AG04450 (cell line): ENCODE data around the gene LRRIQ4. TPM values are rescaled to one million over a fixed set of nuclear protein-coding genes. Genes with fewer than 3 reads are reported as not detected.
A peak's percentile ranks its signal among the peaks of the same experiment; 100 is the strongest.

ENCODE experiments used
- CTCF ChIA-PET: fragments of 300-600, 350-600 bp; formaldehyde crosslinking; extraction: SDS; loops from one replicate; lab custom pipeline; 2022; ENCODE audit warnings: antibody characterized with exemption, inconsistent platforms; lab: Charles Lee
- POLR2A ChIA-PET: fragments of 350-600 bp; formaldehyde crosslinking; extraction: SDS; loops from one replicate; lab custom pipeline; 2021; ENCODE audit warnings: antibody characterized with exemption, inconsistent platforms; lab: Yijun Ruan, JAX
- DNase-seq: peaks from one replicate; pipeline ENCODE4 v3.0.0-alpha.2; 2011; ENCODE audit warnings: low read depth, low spot score
- H3K27ac ChIP-seq: one replicate; pipeline ENCODE4 v1.5.1; 2012; ENCODE audit warnings: low read depth, low read length, control low read depth
- H3K27me3 ChIP-seq: one replicate; pipeline ENCODE4 v1.6.0; 2012; ENCODE audit warnings: low read length; ENCODE audit not compliant: control insufficient read depth, insufficient read depth
- H3K4me3 ChIP-seq: 2 replicates; pipeline ENCODE4 v1.5.1; 2011; ENCODE audit warnings: mild to moderate bottlenecking, low read depth, low read length, control low read depth
- H3K9me3 ChIP-seq: 2 replicates; pipeline ENCODE4 v1.5.1; 2012; ENCODE audit warnings: low read length; ENCODE audit not compliant: control insufficient read depth, insufficient read depth
- CTCF ChIP-seq: IDR thresholded peaks from 2 replicates; pipeline ENCODE4 v1.5.1; 2011; ENCODE audit warnings: low read depth, low read length, control low read depth, inconsistent platforms
- polyA plus RNA-seq: library from polyadenylated mRNA; depleted of rRNA; stranded (reverse); fragments of >200 nt; gene quantifications from 2 replicates; pipeline ENCODE4 v1.2.3, GENCODE V29; 2011

LRRIQ4 gene
- polyA plus RNA-seq, 1 experiment = not detected

- peak overlapping the region; percentile 83 for H3K4me3 ChIP-seq
- CTCF ChIA-PET = interaction anchor here (0.6 to 0.7 kb wide), 2 partner anchors 8 to 1988 kb away, joined by 3 to 4 read pairs; no protein-coding TSS in a partner anchor
- peaks cover 3% of the 10 kb centered on the region; the same call in 1 of the 2 replicates for H3K9me3 ChIP-seq
- peak; percentile 61 for DNase-seq
- POLR2A ChIA-PET = interaction anchor here (0.7 to 1.1 kb wide), 3 partner anchors 40 to 63 kb away, joined by 3 read pairs; partner anchors contain the start of genes LRRC34 and LRRIQ4
- peak overlapping the region; percentile 98 for H3K27ac ChIP-seq
- no peaks in the 10 kb centered on the region for H3K27me3 ChIP-seq
- TF ChIP-seq CTCF = no peak
Observed at GRCh38 chr3:169771497-169772304, 41.0 kb upstream of the LRRIQ4 start.

- Histone ChIP-seq H3K9me3 (peaks cover 3% of the 10 kb centered on the region; the same call in 1 of the 2 replicates), H3K27me3 (no peaks in the 10 kb centered on the region), H3K4me3 (peak overlapping the region; percentile 96), H3K27ac (peak overlapping the region; percentile 98)
- no peak for TF ChIP-seq CTCF
- no peak for DNase-seq
- POLR2A ChIA-PET = interaction anchor here (0.7 to 1.8 kb wide), 3 partner anchors 8 to 63 kb away, joined by 3 to 5 read pairs (median 3); partner anchors contain the start of genes LRRC34 and LRRIQ4
- CTCF ChIA-PET = interaction anchor here (0.6 to 0.7 kb wide), 2 partner anchors 9 to 1987 kb away, joined by 3 to 4 read pairs; no protein-coding TSS in a partner anchor
Observed at GRCh38 chr3:169772305-169772896, 40.3 kb upstream of the LRRIQ4 start.

- H3K27me3 ChIP-seq = no peaks in the 10 kb centered on the region
- H3K9me3 ChIP-seq = peaks cover 3% of the 10 kb centered on the region; the same call in 1 of the 2 replicates
- POLR2A ChIA-PET = interaction anchor here (0.6 to 1.8 kb wide), 4 partner anchors 9 to 63 kb away, joined by 3 to 5 read pairs (median 4); partner anchors contain the start of genes LRRC34 and LRRIQ4
- CTCF ChIA-PET = interaction anchor here (0.6 to 0.9 kb wide), 2 partner anchors 821 to 1986 kb away, joined by 3 read pairs; no protein-coding TSS in a partner anchor
- peak within 1 kb of the TSS; percentile 96 for H3K4me3 ChIP-seq
- no peak; the same call in 1 of the 2 replicates for TF ChIP-seq CTCF
- DNase-seq = peak; percentile 61
- H3K27ac ChIP-seq = peak within 1 kb of the TSS; percentile 98
Observed at GRCh38 chr3:169772897-169773816, 39.5 kb upstream of the LRRIQ4 start, which contains the start of gene MYNN. MYNN (plus strand) TSS chr3:169773396; CDS start chr3:169774296, 900 bp downstream.

- peaks cover 3% of the 10 kb centered on the region; the same call in 1 of the 2 replicates for H3K9me3 ChIP-seq
- ChIA-PET CTCF (interaction anchor here (0.9 kb wide), 1 partner anchor 822 kb away, joined by 3 read pairs; no protein-coding TSS in a partner anchor), POLR2A (no interaction called here)
- no peak overlapping the region for H3K27ac ChIP-seq
- DNase-seq = no peak
- H3K4me3 ChIP-seq = peak overlapping the region; percentile 96
- no peaks in the 10 kb centered on the region for H3K27me3 ChIP-seq
- no peak for TF ChIP-seq CTCF
Observed at GRCh38 chr3:169774186-169774585, 38.5 kb upstream of the LRRIQ4 start.
